Measurements from ENCODE around the gene MYOF. TPM values are rescaled to one million over a fixed set of nuclear protein-coding genes. Genes with fewer than 3 reads are reported as not detected.

The MYOF gene
- polyA plus RNA-seq, 1 of the 3 experiments (the other 2 are of a cell fraction): 103 TPM

DNA sequence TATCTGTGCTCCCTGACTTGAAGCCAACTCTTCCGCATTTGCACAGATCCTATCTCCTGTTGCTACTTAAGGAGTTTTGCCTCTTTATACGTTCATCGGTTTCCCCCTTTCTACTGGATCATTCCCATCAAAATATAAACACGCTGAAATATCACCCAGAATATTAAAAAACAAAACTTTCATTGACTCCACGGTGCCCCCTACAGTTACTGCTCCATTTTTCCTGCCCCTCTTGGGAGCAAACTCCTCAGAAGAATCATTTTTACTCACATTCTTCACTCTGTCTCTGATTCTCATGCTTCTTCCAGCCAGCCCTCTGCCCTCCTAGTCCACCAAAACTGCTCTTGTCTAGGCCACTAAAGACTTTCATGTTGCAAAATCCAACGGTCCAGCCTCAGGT, 66.4 kb downstream of the MYOF start:
- Histone ChIP-seq H3K9me3 (no peaks in the 10 kb centered on the region), H3F3A (replicated peaks; ENCODE audit: insufficient read depth) (no peaks in the 10 kb centered on the region), H3K9me2 (no peaks in the 10 kb centered on the region), H4K20me1 (ENCODE audit: insufficient read depth) (no peaks in the 10 kb centered on the region), H3K4me2 (no peak overlapping the region), H3K27me3 (ENCODE audit: insufficient read depth) (no peaks in the 10 kb centered on the region), H3K9ac (no peak overlapping the region), H3K4me3 (ENCODE audit: low read depth in 2 of 2, low read length in 1 of 2) (no peak overlapping the region), H2AFZ (ENCODE audit: low read depth) (no peak overlapping the region), H3K27ac (ENCODE audit: low read depth in 2 of 2, low read length in 1 of 2) (no peak overlapping the region), H3K36me3 (replicated peaks in 1 of 2; ENCODE audit: control insufficient read depth in 1 of 2, insufficient read depth in 2 of 2, low read length in 1 of 2) (peaks cover 0 to 64% of the 10 kb centered on the region in 2 experiments), H3K79me2 (ENCODE audit: insufficient read depth) (peaks cover 30% of the 10 kb centered on the region), H3K4me1 (ENCODE audit: control insufficient read depth in 1 of 2, insufficient read depth in 2 of 2, low read depth in 1 of 2, low read length in 1 of 2) (peaks cover 0 to 5% of the 10 kb centered on the region in 2 experiments; a peak in 2 of 4 replicates)
- TF ChIP-seq TEAD4 (IDR thresholded peaks at IDR 0.05; ENCODE audit: borderline replicate concordance, insufficient read depth): no peak
- TF ChIP-seq FOSL2 (IDR thresholded peaks at IDR 0.05; ENCODE audit: borderline replicate concordance, low read depth): no peak
- TF ChIP-seq TAF1 (IDR thresholded peaks at IDR 0.05; ENCODE audit: borderline replicate concordance, low read depth, low read length): no peak
- TF ChIP-seq, protein P1, sequence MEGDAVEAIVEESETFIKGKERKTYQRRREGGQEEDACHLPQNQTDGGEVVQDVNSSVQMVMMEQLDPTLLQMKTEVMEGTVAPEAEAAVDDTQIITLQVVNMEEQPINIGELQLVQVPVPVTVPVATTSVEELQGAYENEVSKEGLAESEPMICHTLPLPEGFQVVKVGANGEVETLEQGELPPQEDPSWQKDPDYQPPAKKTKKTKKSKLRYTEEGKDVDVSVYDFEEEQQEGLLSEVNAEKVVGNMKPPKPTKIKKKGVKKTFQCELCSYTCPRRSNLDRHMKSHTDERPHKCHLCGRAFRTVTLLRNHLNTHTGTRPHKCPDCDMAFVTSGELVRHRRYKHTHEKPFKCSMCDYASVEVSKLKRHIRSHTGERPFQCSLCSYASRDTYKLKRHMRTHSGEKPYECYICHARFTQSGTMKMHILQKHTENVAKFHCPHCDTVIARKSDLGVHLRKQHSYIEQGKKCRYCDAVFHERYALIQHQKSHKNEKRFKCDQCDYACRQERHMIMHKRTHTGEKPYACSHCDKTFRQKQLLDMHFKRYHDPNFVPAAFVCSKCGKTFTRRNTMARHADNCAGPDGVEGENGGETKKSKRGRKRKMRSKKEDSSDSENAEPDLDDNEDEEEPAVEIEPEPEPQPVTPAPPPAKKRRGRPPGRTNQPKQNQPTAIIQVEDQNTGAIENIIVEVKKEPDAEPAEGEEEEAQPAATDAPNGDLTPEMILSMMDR (IDR thresholded peaks at IDR 0.05): peak; percentile 52
- ChIA-PET POLR2A (no interaction called here), CTCF (no interaction called here)
- DNase-seq: no peak
- whole genome bisulfite sequencing (ENCODE audit: low lambda C conversion rate): 77% methylated on average over 6 of the region's 6 CpGs

DNA sequence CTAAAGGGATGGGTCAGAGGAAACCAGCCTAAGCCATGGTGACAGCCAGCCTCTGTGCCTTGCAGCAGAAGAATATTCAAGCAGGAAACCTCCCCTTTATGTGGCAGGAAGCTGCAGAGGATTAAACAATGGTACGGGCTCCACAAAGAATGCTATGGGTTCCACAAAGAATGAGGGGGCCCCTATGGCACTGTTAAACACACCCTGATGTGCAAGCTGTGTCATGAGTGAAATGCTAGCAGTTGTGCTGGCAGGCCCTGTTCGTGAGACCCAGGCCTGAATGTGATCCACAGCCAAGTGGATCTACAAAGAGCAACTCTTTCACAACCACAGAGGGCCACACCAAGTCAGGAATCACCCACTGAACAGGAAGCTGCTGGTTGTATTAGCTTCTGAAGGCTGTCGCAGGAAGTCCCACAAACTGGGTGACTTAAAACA, 68.9 kb downstream of the MYOF start:
- POLR2A ChIA-PET: no interaction called here
- Histone ChIP-seq H3K9me3 (no peaks in the 10 kb centered on the region), H2AFZ (ENCODE audit: low read depth) (no peak overlapping the region), H3K9ac (no peak overlapping the region), H3K4me2 (no peak overlapping the region), H3K79me2 (ENCODE audit: insufficient read depth) (peaks cover 18% of the 10 kb centered on the region), H3K9me2 (no peaks in the 10 kb centered on the region), H3K27me3 (ENCODE audit: insufficient read depth) (no peaks in the 10 kb centered on the region), H3K4me1 (ENCODE audit: control insufficient read depth in 1 of 2, insufficient read depth in 2 of 2, low read depth in 1 of 2, low read length in 1 of 2) (no peaks in the 10 kb centered on the region), H3F3A (replicated peaks; ENCODE audit: insufficient read depth) (no peaks in the 10 kb centered on the region), H3K36me3 (replicated peaks in 1 of 2; ENCODE audit: control insufficient read depth in 1 of 2, insufficient read depth in 2 of 2, low read length in 1 of 2) (peaks cover 4 to 54% of the 10 kb centered on the region in 2 experiments), H4K20me1 (ENCODE audit: insufficient read depth) (no peaks in the 10 kb centered on the region), H3K4me3 (ENCODE audit: low read depth in 2 of 2, low read length in 1 of 2) (no peak overlapping the region), H3K27ac (ENCODE audit: low read depth in 2 of 2, low read length in 1 of 2) (no peak overlapping the region)
- DNase-seq: no peak
- TF ChIP-seq, protein P2, sequence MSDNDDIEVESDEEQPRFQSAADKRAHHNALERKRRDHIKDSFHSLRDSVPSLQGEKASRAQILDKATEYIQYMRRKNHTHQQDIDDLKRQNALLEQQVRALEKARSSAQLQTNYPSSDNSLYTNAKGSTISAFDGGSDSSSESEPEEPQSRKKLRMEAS (IDR thresholded peaks at IDR 0.05; ENCODE audit: low read depth): no peak
- no peak for TF ChIP-seq YY1 (IDR thresholded peaks at IDR 0.05; ENCODE audit: low read depth)
- no peak for TF ChIP-seq RAD21 (IDR thresholded peaks at IDR 0.05; ENCODE audit: low read length)
- no peak for TF ChIP-seq MXI1 (IDR thresholded peaks at IDR 0.05; ENCODE audit: low read depth, low read length)
- TF ChIP-seq FOXJ3 (CRISPR knock-in tag; IDR thresholded peaks at IDR 0.05): no peak
- no peak for TF ChIP-seq TCF12 (IDR thresholded peaks at IDR 0.05)
- TF ChIP-seq NFIC (IDR thresholded peaks at IDR 0.05; ENCODE audit: borderline replicate concordance): no peak
- no peak for TF ChIP-seq MEF2A (IDR thresholded peaks at IDR 0.05; ENCODE audit: borderline replicate concordance, low read depth)
- no peak for TF ChIP-seq GATA2 (CRISPR knock-in tag; IDR thresholded peaks at IDR 0.05)
- TF ChIP-seq JUND (IDR thresholded peaks at IDR 0.05): no peak
- no peak for TF ChIP-seq POLR2AphosphoS5 (IDR thresholded peaks at IDR 0.05; ENCODE audit: low read depth, low read length)
- CTCF ChIA-PET: interaction anchor here (0.8 kb wide), 1 partner anchor 333 kb away, joined by 4 read pairs; no protein-coding TSS in a partner anchor
- WGBS (ENCODE audit: low lambda C conversion rate): 100% methylated on average over 2 of the region's 3 CpGs

Measured in SK-N-SH (cell line).